GM12872 (cell line): Measurements from ENCODE around the gene GSTO2.

Source experiments
- CTCF ChIP-seq: IDR thresholded peaks from 3 replicates; pipeline ENCODE4 v1.5.1; 2011; ENCODE audit warnings: low read depth, mild to moderate bottlenecking, low read length, moderate library complexity; ENCODE audit not compliant: insufficient read depth

Gene GSTO2

DNA sequence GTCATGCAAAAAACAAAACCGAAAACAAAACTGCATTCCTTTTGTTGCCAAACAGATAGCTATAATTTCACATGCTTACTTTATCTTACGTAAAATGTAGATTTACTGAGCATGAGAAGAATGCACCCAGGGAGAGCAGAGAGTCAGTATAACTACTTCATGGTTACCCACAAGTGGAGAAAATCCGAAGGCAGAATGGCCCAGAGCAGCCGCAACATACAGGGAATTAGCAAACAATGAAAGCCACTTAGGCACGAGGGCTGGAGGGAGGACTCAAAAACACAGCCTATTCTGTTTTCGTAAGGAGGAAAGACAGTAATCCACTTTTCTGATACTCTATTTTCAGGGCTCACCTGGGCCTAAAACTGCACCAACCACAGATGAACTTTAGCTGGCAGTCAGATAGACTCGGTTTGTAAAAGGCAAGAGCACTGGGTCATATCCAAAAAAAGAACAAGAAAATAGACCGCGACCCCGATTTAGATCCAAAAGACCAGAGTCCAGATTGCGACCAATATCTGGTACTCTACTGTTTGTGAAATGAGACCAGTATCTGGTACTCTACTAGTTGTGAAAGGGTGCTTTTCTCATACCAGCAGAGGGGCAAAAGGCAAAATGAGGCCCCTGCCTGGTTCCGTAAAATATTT lies 68.0 kb downstream of the GSTO2 start:
- TF ChIP-seq CTCF = no peak

DNA sequence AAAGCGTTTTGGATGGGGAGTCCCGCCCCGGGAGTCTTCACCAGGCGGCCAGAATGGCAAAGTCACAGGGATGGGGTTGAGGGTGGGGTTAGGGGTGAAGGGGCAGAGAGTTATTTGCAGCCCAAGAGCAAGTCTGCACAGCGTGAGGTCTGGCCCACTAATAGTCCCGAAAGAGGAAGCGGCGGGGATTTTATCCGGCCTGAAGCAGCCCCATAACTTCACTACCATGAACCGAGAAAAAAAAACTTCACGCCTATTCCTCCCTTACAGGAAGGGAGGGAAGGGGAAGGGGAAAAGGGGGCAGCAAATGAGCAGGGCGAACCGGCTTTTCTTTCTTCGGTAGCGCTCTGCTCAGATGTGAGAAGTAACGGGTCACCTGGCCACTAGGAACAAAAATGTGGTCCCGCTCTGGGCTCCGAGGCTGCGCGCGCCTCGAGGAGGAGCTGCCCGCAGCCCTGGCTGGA lies 68.6 kb downstream of the GSTO2 start:
- TF ChIP-seq CTCF = no peak

DNA sequence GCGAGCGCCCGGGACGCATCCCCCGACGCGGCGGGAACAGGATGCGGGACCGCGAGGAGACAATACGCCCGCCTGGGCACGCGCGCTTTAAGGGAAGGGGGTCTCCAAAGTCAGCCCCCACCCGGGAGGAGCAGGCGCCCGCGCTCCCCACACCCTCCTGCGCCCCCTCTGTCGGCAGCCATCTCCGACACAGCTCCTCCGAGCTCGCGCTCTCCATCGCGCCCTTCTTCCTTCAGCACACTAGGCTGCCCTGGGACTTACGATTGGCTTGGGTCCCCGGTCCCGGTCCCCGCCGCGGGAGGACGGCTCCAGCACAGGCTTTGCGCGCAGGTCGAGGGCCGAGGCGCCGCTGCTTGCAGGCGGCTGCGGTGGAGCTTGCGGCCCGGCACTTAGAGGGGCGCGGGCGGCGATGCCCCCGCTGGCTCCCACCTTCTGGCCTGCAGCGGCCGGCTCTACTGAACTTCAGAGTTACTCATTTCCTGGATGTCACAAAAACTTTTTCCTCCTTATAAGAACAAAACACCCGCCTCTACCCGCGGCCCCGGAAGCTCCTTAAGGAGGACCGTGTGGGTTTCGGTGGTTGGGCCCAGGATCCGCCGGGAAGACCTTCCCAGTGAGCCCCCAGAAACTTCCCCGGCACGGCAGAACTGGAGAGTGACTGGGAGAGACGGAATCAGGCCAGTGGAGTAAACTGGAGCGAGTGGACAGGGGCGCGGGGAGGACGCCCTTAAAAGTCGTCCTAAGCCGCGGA lies 69.2 kb downstream of the GSTO2 start, which contains the start of gene ITPRIP:
Gene ITPRIP, minus strand, starts transcription at position 481 of the 751 bp plus-strand sequence. CDS start 22,414 bp downstream, outside the sequence.
- TF ChIP-seq CTCF = peak; percentile 39; the same call in 2 of the 3 replicates

DNA sequence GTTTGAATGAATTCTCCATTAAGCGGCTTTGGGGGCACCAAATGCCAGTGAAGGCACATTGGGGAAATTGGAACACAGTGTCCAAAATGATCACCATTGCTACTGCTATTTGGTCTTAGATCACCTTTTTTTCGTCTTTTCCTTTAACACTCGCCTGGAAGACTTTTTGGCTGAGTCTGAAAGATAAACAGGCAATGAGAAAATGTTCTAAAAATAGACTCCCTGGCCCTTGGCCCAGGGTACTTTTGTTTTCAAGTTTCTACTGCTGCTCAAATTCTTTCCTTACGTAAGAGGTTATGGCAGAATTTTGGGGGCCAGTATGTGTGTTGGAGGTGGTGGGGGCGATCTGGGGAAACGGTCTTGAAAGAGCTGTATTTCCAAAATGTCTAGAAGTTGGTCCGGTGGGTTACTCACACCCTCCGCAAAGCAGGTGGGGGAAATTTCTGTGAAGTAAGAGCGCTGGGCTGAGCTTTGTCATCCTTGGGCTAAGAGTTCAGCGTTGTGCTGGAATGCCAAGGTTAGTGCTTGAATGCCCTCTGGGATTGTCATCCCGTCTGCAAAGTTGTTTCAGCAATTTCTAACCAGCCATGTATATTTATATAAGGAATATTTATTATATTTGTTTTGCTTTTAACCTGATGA lies 70.6 kb downstream of the GSTO2 start:
- no peak for TF ChIP-seq CTCF

- no peak for TF ChIP-seq CTCF
Observed at GRCh38 chr10:104340111-104340526, 71.1 kb downstream of the GSTO2 start.

- TF ChIP-seq CTCF = no peak
Observed at GRCh38 chr10:104340641-104341040, 71.7 kb downstream of the GSTO2 start.

DNA sequence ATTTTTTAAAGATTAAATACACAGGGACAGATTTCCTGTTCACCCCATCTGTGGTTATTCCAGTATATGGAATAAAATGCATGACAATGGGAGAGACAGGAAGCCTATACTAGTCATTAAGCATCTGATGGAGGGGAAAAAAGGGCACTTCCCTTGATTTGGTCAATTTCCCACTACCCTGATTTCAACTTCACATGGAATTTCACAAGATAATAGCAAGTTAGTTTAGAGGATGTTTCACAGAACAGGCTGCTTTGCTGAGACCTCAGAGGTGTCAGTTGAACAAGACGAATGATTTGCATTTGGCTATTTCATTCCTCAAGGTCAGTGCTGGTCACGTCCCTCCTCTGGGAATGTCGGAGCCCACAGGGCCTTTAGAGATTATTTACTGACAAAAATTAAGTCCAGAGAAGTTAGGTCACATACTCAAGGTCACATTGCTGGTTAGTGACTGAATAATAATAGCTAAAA lies 74.0 kb downstream of the GSTO2 start:
- TF ChIP-seq CTCF = no peak
